Smooth muscle cell (in vitro differentiated cells): Measurements from ENCODE around the gene LRIT2. TPM values are rescaled to one million over a fixed set of nuclear protein-coding genes. Genes with fewer than 3 reads are reported as not detected.

Source experiments
- DNase-seq: peaks from one replicate; lab custom pipeline; 2025; ENCODE audit not compliant: unreplicated experiment; lab: John Stamatoyannopoulos, UW
- H2AFZ ChIP-seq: fragments of 200-600 bp; sonication (generic); 2 replicates; pipeline ENCODE4 v1.6.0; 2016; ENCODE audit warnings: antibody characterized with exemption, low read depth, mild to moderate bottlenecking
- H3F3A ChIP-seq: fragments of 200-600 bp; sonication (generic); 2 replicates; pipeline ENCODE4 v1.6.0; 2017; ENCODE audit warnings: antibody characterized with exemption, low read depth
- H3K27ac ChIP-seq: fragments of 200-600 bp; sonication (generic); 2 replicates; pipeline ENCODE4 v1.5.1; 2016; ENCODE audit warnings: low read depth, mild to moderate bottlenecking
- H3K27me3 ChIP-seq: fragments of 200-600 bp; sonication (generic); 2 replicates; pipeline ENCODE4 v1.6.1; 2016; ENCODE audit warnings: low read depth, mild to moderate bottlenecking
- H3K36me3 ChIP-seq: fragments of 200-600 bp; sonication (generic); 2 replicates; pipeline ENCODE4 v1.5.1; 2016; ENCODE audit warnings: low read depth
- H3K4me1 ChIP-seq: fragments of 200-600 bp; sonication (generic); 2 replicates; pipeline ENCODE4 v1.5.1; 2016; ENCODE audit warnings: low read depth
- H3K4me2 ChIP-seq: fragments of 200-600 bp; sonication (generic); 2 replicates; pipeline ENCODE4 v1.6.0; 2016; ENCODE audit warnings: mild to moderate bottlenecking
- H3K4me3 ChIP-seq: fragments of 200-600 bp; sonication (generic); 2 replicates; pipeline ENCODE4 v1.5.1; 2016; ENCODE audit warnings: mild to moderate bottlenecking
- H3K79me2 ChIP-seq: fragments of 200-600 bp; sonication (generic); 2 replicates; pipeline ENCODE4 v1.6.0; 2016; ENCODE audit warnings: low read depth, mild to moderate bottlenecking
- H3K9ac ChIP-seq: fragments of 200-600 bp; sonication (generic); 2 replicates; pipeline ENCODE4 v1.6.0; 2016; ENCODE audit warnings: low read depth
- H3K9me3 ChIP-seq: fragments of 200-600 bp; sonication (generic); replicated peaks from 2 replicates; pipeline ENCODE4 v1.5.1; 2016; ENCODE audit warnings: low read depth
- H4K20me1 ChIP-seq: fragments of 200-600 bp; sonication (generic); 2 replicates; pipeline ENCODE4 v1.6.0; 2016; ENCODE audit warnings: low read depth
- CTCF ChIP-seq: fragments of 200-600 bp; sonication (generic); IDR thresholded peaks from 2 replicates; pipeline ENCODE4 v1.5.1; 2017; ENCODE audit warnings: borderline replicate concordance, mild to moderate bottlenecking, antibody characterized with exemption; ENCODE audit not compliant: insufficient read depth, poor library complexity, severe bottlenecking
- WGBS: methylation state at CpG from one replicate; pipeline ENCODE4 v1.1.7; 2016; ENCODE audit warnings: low lambda C conversion rate; 5-methylcytosine and 5-hydroxymethylcytosine counted together
- polyA plus RNA-seq: library from polyadenylated mRNA; unstranded; fragments of >200 nt; fragmentation: Nextera tagmentation; extraction: Ambion mirVana; gene quantifications from 2 replicates; pipeline ENCODE4 v1.2.1, GENCODE V29; 2016
- total RNA-seq: library from RNA; depleted of rRNA; stranded (reverse); fragments of >200 nt; gene quantifications from 2 replicates; pipeline ENCODE4 v1.2.3, GENCODE V29; 2014

Gene LRIT2
- total and polyA plus RNA-seq, 2 experiments from 2014 or later = not detected

GRCh38 chr10:84197643-84198042, 27.7 kb downstream of the LRIT2 start:
- H3K4me2 ChIP-seq = no peak overlapping the region
- H3K9me3 ChIP-seq = no peaks in the 10 kb centered on the region
- H4K20me1 ChIP-seq = no peaks in the 10 kb centered on the region
- no peak for TF ChIP-seq CTCF
- no peaks in the 10 kb centered on the region for H3K36me3 ChIP-seq
- H3F3A ChIP-seq = no peaks in the 10 kb centered on the region
- H3K4me1 ChIP-seq = no peaks in the 10 kb centered on the region
- no peak overlapping the region for H2AFZ ChIP-seq
- no peak overlapping the region for H3K27ac ChIP-seq
- DNase-seq = no peak
- no peaks in the 10 kb centered on the region for H3K79me2 ChIP-seq
- 88% methylated on average over 5 of the region's 5 CpGs for WGBS
- H3K9ac ChIP-seq = no peak overlapping the region
- no peak overlapping the region for H3K4me3 ChIP-seq
- peaks cover 50% of the 10 kb centered on the region for H3K27me3 ChIP-seq

- WGBS = 91% methylated on average over 5 of the region's 5 CpGs
- Histone ChIP-seq H3K9ac (no peak overlapping the region), H3K79me2 (no peaks in the 10 kb centered on the region), H3K4me2 (no peak overlapping the region), H3K27ac (no peak overlapping the region), H4K20me1 (no peaks in the 10 kb centered on the region), H3K27me3 (peaks cover 54% of the 10 kb centered on the region), H3K4me3 (no peak overlapping the region), H3K4me1 (no peaks in the 10 kb centered on the region), H3K36me3 (no peaks in the 10 kb centered on the region), H3K9me3 (no peaks in the 10 kb centered on the region), H3F3A (no peaks in the 10 kb centered on the region), H2AFZ (no peak overlapping the region)
- DNase-seq = no peak
- TF ChIP-seq CTCF = no peak
Observed at GRCh38 chr10:84196941-84197340, 28.4 kb downstream of the LRIT2 start.

GRCh38 chr10:84196083-84196482, 29.3 kb downstream of the LRIT2 start:
- Histone ChIP-seq H3K27ac (no peak overlapping the region), H3K27me3 (peaks cover 62% of the 10 kb centered on the region), H3K4me2 (no peak overlapping the region), H3K36me3 (no peaks in the 10 kb centered on the region), H4K20me1 (no peaks in the 10 kb centered on the region), H3K4me1 (no peaks in the 10 kb centered on the region), H3K9ac (no peak overlapping the region), H3K4me3 (no peak overlapping the region), H3F3A (no peaks in the 10 kb centered on the region), H2AFZ (no peak overlapping the region), H3K79me2 (no peaks in the 10 kb centered on the region), H3K9me3 (no peaks in the 10 kb centered on the region)
- WGBS = 74% methylated on average over 4 of the region's 4 CpGs
- TF ChIP-seq CTCF = no peak
- DNase-seq = no peak

GRCh38 chr10:84195044-84195830, 30.1 kb downstream of the LRIT2 start:
- Histone ChIP-seq H3K9me3 (no peaks in the 10 kb centered on the region), H3K27me3 (peaks cover 63% of the 10 kb centered on the region), H3K79me2 (no peaks in the 10 kb centered on the region), H3K9ac (no peak overlapping the region), H3K4me2 (peak overlapping the region; percentile 97), H4K20me1 (no peaks in the 10 kb centered on the region), H3K36me3 (no peaks in the 10 kb centered on the region), H2AFZ (no peak overlapping the region), H3K4me3 (peak overlapping the region; percentile 69), H3F3A (no peaks in the 10 kb centered on the region), H3K27ac (no peak overlapping the region), H3K4me1 (no peaks in the 10 kb centered on the region)
- WGBS = 48% methylated on average over 43 of the region's 43 CpGs
- no peak for TF ChIP-seq CTCF
- no peak for DNase-seq
